IPS-NIHi7 (cell line): ENCODE results near the gene ATG2A.

Source experiments
- DNase-seq: peaks from one replicate; pipeline ENCODE4 v3.0.0; 2012; ENCODE audit warnings: mixed read lengths; ENCODE audit errors: extremely low spot score

ATG2A gene

GRCh38 chr11:64870176-64870892 is 46.7 kb downstream of the ATG2A start:
- no peak for DNase-seq

GRCh38 chr11:64869571-64870175 is 47.3 kb downstream of the ATG2A start:
- DNase-seq = peak; percentile 54

GRCh38 chr11:64868904-64869570 is 48.0 kb downstream of the ATG2A start:
- no peak for DNase-seq

- no peak for DNase-seq
Measured at GRCh38 chr11:64867748-64868462, 49.1 kb downstream of the ATG2A start.

- no peak for DNase-seq
Measured at GRCh38 chr11:64866173-64866491, 50.9 kb downstream of the ATG2A start.

- DNase-seq = no peak
Measured at GRCh38 chr11:64865286-64866172, 51.5 kb downstream of the ATG2A start.

GRCh38 chr11:64864473-64865285 is 52.3 kb downstream of the ATG2A start:
- no peak for DNase-seq

GRCh38 chr11:64864135-64864472 is 52.9 kb downstream of the ATG2A start:
- DNase-seq = no peak

- no peak for DNase-seq
Measured at GRCh38 chr11:64863391-64864060, 53.5 kb downstream of the ATG2A start.

GRCh38 chr11:64862987-64863390 is 54.0 kb downstream of the ATG2A start:
- DNase-seq = no peak

- peak; percentile 38 for DNase-seq
Measured at GRCh38 chr11:64861227-64861975, 55.6 kb downstream of the ATG2A start.

GRCh38 chr11:64859542-64860414 is 57.2 kb downstream of the ATG2A start:
- no peak for DNase-seq

- no peak for DNase-seq
Measured at GRCh38 chr11:64858467-64859263, 58.3 kb downstream of the ATG2A start.

- no peak for DNase-seq
Measured at GRCh38 chr11:64857485-64857884, 59.5 kb downstream of the ATG2A start.

GRCh38 chr11:64856382-64857227 is 60.4 kb downstream of the ATG2A start:
- DNase-seq = no peak

GRCh38 chr11:64855596-64856304 is 61.3 kb downstream of the ATG2A start:
- no peak for DNase-seq
